GM19043 (cell line): ENCODE measurements around the gene IQCM.
"Not testable (repeated sequence)": the region's sequence is repeated elsewhere in the genome, so short reads cannot be mapped to it uniquely, and the experiment has no call there.

Experiments used
- ATAC-seq: cut with Tn5 transposase; IDR thresholded peaks from one replicate; pipeline ENCODE4 v1.9.1; 2021; ENCODE audit warnings: low read depth; ENCODE audit not compliant: unreplicated experiment

The IQCM gene

DNA sequence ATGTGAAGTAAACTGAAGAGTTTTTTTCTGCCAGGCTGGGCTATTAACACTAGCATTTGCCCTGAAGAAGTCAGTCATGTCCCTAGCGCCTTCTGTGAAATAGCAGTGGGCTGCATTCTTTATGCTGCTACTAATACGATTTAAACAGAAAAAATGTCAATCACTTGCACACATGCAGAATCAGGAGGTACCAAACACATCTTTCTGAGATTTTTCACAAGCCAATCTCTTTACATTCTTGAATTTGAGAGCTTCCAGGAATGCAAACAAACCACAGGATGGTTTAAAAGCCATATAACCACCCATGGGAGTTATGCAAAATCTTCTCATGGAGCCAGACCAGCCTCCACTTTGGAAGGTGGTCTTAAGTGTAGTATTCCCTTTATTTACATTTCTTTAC lies 220.1 kb downstream of the IQCM start:
- ATAC-seq, result no peak

DNA sequence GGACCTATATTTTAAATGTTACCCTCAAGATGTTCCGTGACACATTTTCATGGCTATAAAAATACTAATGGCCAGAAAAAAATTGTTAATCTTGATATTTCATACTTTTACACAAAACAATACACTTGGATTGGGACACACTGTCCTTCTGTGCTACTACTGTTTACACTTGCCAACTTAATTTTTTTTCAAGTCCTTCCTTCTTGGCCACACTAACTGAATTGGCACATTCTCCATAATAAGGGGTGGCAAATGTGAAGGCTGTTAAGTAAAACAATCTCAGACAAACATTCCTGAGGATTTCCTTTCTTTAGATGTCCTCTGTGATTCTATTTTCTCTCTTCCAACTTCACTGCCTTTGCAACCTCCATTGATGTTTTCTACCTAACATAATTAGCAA lies 225.8 kb downstream of the IQCM start:
- ATAC-seq, result no peak

DNA sequence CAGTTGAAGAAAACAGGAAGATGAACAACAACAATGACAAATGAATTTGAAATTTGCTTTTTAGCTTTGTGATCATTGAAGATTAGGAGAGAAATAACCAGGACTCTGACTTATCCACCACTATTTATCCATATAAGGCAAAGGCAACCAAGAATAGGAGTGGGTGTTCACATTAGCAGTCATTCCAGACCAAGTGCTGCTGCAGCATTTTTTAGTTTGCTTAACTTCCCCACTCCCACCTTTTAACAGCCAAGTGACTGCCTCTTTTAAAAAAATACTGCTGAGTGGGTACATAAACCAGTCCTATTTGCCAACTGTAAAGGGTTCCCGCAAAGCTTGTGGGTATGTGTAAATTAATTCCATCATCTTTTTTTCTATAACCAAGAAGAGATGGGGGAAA lies 230.9 kb downstream of the IQCM start:
- no peak for ATAC-seq

DNA sequence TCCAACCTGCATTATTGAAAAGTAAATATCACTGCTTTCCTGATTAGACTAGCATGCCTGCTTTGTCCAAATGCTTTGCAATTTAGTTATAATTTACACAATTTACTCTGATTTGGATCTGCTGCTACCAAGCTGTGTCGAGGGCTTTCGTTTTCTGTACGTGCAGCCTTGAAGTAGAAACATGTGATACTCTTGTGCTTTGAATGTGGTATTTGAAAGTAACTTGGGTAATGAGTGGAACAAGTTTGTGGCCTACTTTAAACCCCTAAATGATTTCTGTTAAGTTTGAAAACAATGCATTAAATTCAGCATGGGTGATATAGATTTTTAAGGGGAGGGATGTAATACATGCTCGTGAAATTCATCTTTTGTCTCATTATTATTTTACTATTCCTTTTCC lies 240.7 kb downstream of the IQCM start:
- no peak for ATAC-seq

- no peak for ATAC-seq
Measured at GRCh38 chr4:149572716-149573115, 242.9 kb downstream of the IQCM start.

DNA sequence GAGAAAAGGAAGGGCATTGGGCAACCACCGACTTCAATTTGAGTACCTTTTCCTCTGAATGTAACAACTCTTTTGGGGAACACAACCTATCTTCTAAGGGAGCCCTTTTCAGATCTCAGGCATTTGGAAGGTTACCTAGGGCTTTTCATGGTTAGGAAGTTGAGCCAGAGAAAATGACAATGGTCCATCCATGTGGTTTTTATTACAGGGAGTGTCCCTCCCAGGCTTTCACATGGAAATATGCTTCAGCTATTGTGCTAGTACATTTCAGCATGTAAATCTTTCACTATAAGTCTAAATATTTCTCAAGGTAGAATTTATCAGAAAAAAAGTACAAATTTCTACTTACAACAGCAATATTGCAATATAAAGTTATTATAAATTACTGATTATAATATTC lies 259.8 kb downstream of the IQCM start:
- ATAC-seq, result no peak

DNA sequence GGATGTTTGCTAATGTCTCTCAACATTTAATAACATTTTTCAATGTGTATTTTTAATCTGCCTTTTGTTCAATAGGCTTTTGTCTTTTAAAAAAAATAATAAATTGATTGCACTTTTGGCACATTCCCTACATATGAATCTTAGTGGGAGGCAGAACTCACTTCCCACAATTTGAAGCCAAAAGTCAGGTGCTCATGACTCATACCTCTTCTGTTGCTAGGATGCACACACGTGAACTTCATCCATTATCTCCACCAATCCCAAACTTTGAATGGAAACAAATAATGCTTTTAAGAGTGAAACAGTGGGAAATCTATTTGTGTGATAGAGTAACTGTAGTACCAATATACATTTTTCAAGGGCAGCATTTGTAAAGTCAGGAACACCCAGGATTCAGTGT lies 260.5 kb downstream of the IQCM start:
- ATAC-seq, result no peak

DNA sequence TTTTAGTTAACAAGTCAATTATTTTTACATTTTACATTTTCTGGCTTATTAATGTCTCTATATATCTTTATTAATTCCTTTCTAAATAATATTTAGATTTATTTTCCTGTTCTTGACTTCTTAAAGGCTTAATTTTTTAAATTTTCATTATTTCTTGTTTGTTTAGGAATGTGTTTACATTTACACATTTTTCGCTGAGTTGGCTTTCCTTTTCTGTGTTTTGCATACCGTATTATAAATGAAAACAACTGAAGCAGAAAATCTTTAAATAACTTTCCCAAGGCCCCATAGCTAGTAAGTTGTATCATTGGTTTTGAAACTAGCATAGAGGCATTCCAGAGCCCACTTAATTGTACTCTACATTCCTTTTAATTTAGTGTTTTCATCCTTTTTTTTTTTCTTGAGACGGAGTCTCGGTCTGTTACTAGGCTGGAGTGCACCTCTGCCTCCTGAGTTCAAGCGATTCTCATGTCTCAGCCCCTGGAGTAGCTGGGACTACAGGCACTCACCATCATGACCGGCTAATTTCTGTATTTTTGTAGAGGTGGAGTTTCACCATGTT lies 261.6 kb downstream of the IQCM start:
- ATAC-seq, result no peak

- ATAC-seq, result no peak
Measured at GRCh38 chr4:149552601-149553000, 263.0 kb downstream of the IQCM start.

- no peak for ATAC-seq
Measured at GRCh38 chr4:149549911-149550310, 265.7 kb downstream of the IQCM start.

DNA sequence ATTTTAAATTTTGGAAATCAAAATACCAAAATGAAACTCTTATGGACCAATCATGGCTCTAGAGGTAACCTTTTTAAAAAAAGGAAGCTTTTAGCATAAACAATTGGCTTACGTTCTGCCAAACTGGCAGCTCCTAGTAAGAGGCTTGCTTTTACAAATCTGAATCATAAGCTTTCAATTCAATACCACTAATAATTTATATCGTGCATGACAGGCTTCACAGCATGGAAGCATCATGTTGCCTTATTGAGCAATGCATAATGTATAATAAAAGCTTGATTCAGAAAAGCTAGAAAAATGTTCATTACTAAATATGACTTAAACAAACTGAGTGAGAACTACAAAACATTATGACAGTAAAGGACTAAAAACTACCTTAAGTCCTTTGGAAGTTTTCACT lies 280.9 kb downstream of the IQCM start:
- no peak for ATAC-seq

GRCh38 chr4:149531861-149532260 lies 283.8 kb downstream of the IQCM start:
- no peak for ATAC-seq

DNA sequence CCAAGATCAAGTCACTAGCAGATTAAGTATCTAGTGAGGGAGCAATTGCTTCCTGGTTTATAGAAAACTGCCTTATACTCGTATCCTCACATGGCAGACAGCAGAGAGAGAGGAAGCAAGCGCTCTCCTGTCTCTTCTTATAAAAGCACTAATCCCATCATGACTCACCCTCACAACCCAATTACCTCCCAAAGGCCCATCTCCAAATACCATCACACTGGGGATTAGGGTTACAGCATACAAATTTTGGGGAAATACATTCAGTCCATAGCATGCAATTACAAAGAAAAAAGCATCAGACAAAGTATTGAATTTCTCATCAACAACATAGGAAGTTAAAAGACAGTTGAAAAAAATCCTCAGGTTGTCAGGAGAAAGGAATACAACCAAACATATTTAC lies 292.6 kb downstream of the IQCM start:
- ATAC-seq, result no peak

GRCh38 chr4:149521611-149522425 lies 293.8 kb downstream of the IQCM start:
- ATAC-seq, result no peak

DNA sequence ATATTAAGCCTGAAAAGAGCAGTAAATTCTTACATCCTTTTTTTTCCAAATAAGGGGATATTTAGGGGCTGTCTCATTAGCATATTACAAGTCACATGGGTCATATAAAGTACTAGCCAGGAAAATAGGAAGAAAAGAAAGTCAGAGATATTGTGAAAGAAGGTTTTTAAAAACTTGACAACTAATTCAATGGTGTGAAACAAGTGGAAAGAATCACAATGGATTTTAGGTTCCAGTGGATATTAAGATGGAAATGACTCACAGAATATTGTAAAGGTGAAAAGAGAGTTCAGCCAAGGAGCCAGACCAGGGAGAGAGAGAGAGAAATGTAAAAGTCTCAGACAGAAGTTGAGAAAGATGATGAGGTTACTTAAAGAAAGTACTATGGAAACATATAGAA lies 297.2 kb downstream of the IQCM start:
- ATAC-seq, result no peak

GRCh38 chr4:149513081-149513480 lies 302.6 kb downstream of the IQCM start:
- ATAC-seq, result no peak

- no peak for ATAC-seq
Measured at GRCh38 chr4:149512501-149512900, 303.1 kb downstream of the IQCM start.

GRCh38 chr4:149511558-149512298 lies 303.9 kb downstream of the IQCM start:
- ATAC-seq, result no peak

DNA sequence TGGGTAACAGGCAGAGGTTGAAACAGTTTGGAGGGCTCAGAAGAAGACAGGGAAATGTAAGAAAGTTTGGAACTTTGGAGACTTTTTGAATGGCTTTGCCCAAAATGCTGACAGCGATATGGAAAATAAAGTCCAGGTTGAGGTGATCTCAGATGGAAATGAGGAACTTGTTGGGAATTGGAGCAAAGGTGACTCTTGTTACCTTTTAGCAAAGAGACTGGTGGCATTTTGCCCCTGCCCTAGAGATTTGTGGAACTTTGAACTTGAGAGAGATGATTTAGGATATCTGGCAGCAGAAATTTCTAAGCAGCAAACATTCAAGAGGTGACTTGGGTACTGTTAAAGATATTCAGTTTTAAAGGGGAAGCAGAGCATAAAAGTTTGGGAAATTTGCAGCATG lies 308.3 kb downstream of the IQCM start:
- not testable (repeated sequence) for ATAC-seq

DNA sequence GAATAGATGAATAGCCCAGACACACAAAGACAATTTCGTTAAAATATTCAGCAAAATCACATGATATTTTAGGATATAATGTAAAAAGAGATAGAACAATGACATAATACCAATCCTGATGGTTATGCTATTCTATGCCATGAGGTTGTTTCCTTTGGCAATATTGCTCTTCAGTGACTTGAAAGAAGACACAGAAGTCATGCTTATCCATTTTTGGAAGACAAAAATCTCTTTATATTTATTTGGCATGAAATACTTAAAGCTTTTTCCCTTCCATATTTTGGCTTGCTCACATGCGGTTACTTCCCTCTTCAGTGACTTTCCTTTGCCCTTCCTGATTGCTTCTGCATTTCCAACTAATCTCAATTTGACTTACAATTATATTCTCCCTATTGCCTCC lies 314.8 kb downstream of the IQCM start:
- no peak for ATAC-seq

GRCh38 chr4:149499726-149500125 lies 315.9 kb downstream of the IQCM start:
- ATAC-seq, result no peak

- ATAC-seq, result no peak
Measured at GRCh38 chr4:149498246-149498645, 317.4 kb downstream of the IQCM start.
